Stomach smooth muscle (tissue), 2 donors: ENCODE measurements around the gene REG3G.
"Not testable (repeated sequence)": the region's sequence is repeated elsewhere in the genome, so short reads cannot be mapped to it uniquely, and the experiment has no call there.

Experiments
- H3K27ac ChIP-seq: one replicate; pipeline ENCODE4 v1.7.0; 2013; ENCODE audit warnings: mild to moderate bottlenecking, low read length, inconsistent platforms
- H3K27me3 ChIP-seq, 2 donors: one replicate each; pipeline ENCODE4 v1.7.0; 2013; ENCODE audit warnings: low read length in 2 of 2; ENCODE audit not compliant: insufficient read depth in 2 of 2, control insufficient read depth in 1 of 2
- H3K36me3 ChIP-seq, 2 donors: one replicate each; pipeline ENCODE4 v1.7.0; 2013; ENCODE audit warnings: low read length in 2 of 2; ENCODE audit not compliant: control insufficient read depth in 2 of 2, insufficient read depth in 2 of 2
- H3K4me1 ChIP-seq: one replicate; pipeline ENCODE4 v1.7.0; 2013; ENCODE audit warnings: low read length; ENCODE audit not compliant: control insufficient read depth, insufficient read depth
- H3K4me3 ChIP-seq, 2 donors: one replicate each; pipeline ENCODE4 v1.7.0; 2013; ENCODE audit warnings: low read length in 2 of 2
- H3K9ac ChIP-seq, 2 donors: one replicate each; pipeline ENCODE4 v1.7.0; 2013; ENCODE audit warnings: low read length in 2 of 2, mild to moderate bottlenecking in 1 of 2
- H3K9me3 ChIP-seq, 2 donors: one replicate each; pipeline ENCODE4 v1.7.0; 2013; ENCODE audit warnings: low read length in 2 of 2; ENCODE audit not compliant: control insufficient read depth in 2 of 2
- donor health status: healthy.
- donor health status: Pancreatic carcinoma.

The REG3G gene

DNA sequence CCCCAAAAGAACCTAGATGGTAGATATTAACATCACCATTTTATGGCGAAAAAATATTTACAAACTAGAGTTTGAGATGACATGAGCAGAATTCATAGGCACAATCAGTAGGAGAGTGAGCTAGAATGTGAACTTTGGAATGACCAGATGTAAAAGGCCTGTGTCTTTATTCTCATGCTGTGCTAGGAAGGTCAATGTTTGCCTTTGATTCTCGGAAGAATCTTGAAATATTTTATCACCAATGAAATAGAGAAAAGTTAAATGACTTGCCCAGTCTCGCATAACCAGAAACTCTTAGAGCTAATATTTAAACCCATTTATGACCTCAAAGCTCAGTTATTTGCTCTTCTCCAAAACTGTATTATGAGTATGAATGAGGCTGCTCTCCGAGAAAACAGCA is 9.2 kb upstream of the REG3G start:
- Histone ChIP-seq H3K27ac (no peak overlapping the region), H3K9ac (no peak overlapping the region)

DNA sequence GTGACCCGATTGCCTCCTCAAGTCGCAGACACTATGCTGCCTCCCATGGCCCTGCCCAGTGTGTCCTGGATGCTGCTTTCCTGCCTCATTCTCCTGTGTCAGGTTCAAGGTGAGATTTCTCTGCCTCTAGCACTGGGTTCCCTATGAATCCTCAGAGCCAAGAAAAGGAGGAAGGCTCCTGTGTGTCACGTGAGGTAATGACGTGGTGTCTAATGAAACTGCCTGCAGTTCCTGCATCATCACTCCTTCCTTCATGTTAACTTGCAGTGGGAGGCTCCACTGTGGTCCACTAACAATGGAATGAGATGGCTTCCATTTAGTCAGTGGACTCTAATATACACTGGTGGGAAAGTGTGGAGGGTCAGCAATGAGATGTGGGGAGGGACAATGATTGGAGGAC is 559 bp downstream of the REG3G start:
- H3K27ac ChIP-seq, result no peak overlapping the region
- H3K27me3 ChIP-seq, result no peaks in the 10 kb centered on the region
- no peaks in the 10 kb centered on the region for H3K36me3 ChIP-seq
- H3K4me1 ChIP-seq, result no peaks in the 10 kb centered on the region
- no peak overlapping the region for H3K4me3 ChIP-seq
- H3K9ac ChIP-seq, result no peak overlapping the region
- H3K9me3 ChIP-seq, result no peaks in the 10 kb centered on the region

More for the DNA sequence above, 9.2 kb upstream of the REG3G start:
- Histone ChIP-seq H3K9me3 (peaks cover 0 to 3% of the 10 kb centered on the region in 2 donors), H3K4me3 (no peak overlapping the region), H3K27me3 (no peaks in the 10 kb centered on the region), H3K36me3 (no peaks in the 10 kb centered on the region), H3K4me1 (no peaks in the 10 kb centered on the region)

DNA sequence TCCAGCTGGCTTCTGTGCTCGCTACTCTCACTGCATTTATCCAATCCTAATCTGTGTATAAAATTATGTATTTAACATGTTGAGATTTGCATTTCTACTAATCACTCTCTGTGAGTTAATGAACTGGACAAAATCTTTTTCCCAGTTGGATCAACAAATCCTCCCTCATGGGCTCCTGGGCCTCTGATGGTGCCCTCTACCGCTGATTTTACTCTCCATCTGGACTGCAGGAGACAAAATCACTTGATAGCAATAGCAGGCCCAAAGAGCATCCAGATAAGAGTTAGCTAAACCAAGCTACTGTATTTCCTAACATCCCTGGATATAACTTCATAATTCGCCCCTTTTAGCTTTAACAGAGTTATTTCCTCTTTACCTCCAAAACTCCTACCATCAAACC is 14.4 kb downstream of the REG3G start:
- Histone ChIP-seq H3K9ac (no peak overlapping the region), H3K27ac (no peak overlapping the region)

DNA sequence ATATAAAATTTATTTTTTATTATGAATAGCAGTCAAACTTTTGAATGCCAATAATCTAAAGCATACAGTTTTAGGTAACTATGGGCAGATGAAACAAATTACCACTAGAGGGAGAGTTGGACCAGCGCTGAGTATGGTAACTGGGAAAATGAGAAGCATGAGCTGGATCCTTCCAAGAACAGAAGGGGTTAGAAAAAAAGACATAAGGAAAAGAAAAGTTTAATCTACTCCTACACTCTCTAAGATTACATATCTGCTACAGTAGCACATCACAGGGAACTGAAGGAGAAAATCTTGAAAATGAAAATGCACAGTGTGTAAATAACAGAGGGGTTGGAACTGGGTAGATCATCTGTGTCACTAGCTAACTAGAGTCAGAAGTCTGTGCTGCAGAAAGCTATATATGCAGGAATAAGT is 15.5 kb downstream of the REG3G start:
- H3K9me3 ChIP-seq, result no peaks in the 10 kb centered on the region
- no peaks in the 10 kb centered on the region for H3K36me3 ChIP-seq
- H3K27ac ChIP-seq, result no peak overlapping the region
- no peaks in the 10 kb centered on the region for H3K4me1 ChIP-seq
- H3K9ac ChIP-seq, result no peak overlapping the region
- no peak overlapping the region for H3K4me3 ChIP-seq
- H3K27me3 ChIP-seq, result no peaks in the 10 kb centered on the region

More for the DNA sequence above, 14.4 kb downstream of the REG3G start:
- no peaks in the 10 kb centered on the region for H3K27me3 ChIP-seq
- no peaks in the 10 kb centered on the region for H3K9me3 ChIP-seq
- no peaks in the 10 kb centered on the region for H3K4me1 ChIP-seq
- no peak overlapping the region for H3K4me3 ChIP-seq
- H3K36me3 ChIP-seq, result no peaks in the 10 kb centered on the region

DNA sequence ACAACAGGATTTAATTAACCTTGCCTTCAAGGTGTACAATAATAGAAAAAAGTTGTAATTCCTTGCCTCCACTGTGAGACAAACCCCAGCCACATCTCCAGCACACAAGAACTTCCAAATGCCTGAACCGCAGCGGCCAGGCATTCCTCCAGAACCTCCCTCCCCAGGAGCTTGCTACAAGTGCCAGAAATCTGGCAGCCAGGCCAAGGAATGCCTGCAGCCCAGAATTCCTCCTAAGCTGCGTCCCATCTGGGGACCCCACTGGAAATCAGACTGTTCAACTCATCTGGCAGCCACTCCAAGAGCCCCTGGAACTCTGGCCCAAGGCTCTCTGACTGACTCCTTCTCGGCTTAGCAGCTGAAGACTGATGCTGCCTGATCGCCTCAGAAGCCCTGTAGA is 28.0 kb downstream of the REG3G start:
- H3K9ac ChIP-seq, H3K4me1 ChIP-seq, H3K9me3 ChIP-seq, H3K27ac ChIP-seq, H3K27me3 ChIP-seq, H3K4me3 ChIP-seq, H3K36me3 ChIP-seq: not testable (repeated sequence)

DNA sequence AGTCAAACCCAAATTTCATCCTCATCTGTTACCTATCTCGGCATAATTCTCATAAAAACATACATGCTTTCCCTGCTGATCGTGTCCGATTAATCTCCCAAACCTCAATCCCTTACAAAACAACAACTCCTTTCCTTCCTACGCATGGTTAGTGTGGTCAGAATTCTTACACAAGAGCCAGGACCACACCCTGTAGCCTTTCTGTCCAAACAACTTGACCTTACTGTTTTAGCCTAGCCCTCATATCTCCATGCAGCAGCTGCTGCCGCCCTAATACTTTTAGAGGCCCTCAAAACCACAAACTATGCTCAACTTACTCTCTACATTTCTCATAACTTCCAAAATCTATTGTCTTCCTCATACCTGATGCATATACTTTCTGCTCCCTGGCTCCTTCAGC is 29.3 kb downstream of the REG3G start:
- not testable (repeated sequence) for H3K4me1 ChIP-seq, H3K9ac ChIP-seq, H3K4me3 ChIP-seq, H3K27ac ChIP-seq, H3K27me3 ChIP-seq, H3K9me3 ChIP-seq, H3K36me3 ChIP-seq

DNA sequence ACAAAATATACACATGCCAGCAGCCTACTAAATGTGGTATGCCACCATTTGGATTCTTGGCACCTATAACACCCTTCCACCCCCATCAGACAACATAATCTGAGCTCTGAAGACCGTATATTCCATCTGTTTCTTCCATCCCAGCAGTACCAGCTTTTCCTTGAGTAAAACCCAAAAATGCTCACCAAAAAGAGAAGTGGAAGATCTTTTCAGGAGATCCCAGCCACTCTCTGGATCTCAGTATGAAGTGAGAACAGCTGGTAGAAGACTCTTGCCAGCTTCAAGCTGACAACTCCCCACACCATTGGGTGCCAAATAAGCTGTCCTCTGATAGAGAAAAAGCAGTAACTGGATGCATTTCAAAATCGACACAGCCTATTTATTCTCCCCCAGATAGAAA is 39.7 kb downstream of the REG3G start:
- H3K9ac ChIP-seq, result no peak overlapping the region
- peaks cover 0 to 6% of the 10 kb centered on the region in 2 donors for H3K9me3 ChIP-seq

DNA sequence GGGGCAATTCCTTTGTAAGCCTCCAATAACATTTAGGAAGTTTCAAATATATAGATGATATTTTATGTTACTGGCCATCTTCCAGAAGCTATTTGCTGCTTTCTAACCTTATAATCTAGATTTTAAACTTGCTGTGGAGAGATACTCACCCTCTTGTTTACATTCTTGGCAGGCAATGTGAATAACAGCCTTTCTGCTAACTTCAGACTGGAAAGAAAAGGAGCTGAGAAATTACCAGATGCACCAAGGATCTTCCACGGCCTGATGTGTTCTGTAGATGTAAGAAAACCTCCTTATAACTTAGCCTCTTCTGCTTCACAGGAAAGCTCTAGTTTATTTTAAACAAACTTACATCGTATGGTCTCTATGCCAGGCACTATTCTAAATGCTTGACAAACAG is 45.6 kb downstream of the REG3G start:
- Histone ChIP-seq H3K36me3 (no peaks in the 10 kb centered on the region), H3K27ac (no peak overlapping the region), H3K27me3 (no peaks in the 10 kb centered on the region), H3K4me3 (no peak overlapping the region), H3K9me3 (peaks cover 0 to 4% of the 10 kb centered on the region in 2 donors), H3K4me1 (no peaks in the 10 kb centered on the region), H3K9ac (no peak overlapping the region)

More for the DNA sequence above, 39.7 kb downstream of the REG3G start:
- H3K27me3 ChIP-seq, result peaks cover 0 to 2% of the 10 kb centered on the region in 2 donors
- H3K36me3 ChIP-seq, result no peaks in the 10 kb centered on the region
- H3K4me3 ChIP-seq, result no peak overlapping the region
- no peak overlapping the region for H3K27ac ChIP-seq
- H3K4me1 ChIP-seq, result no peaks in the 10 kb centered on the region
